DOHH2 (cell line): Measurements from ENCODE around the gene WWOX.

Source experiments
- H3F3A ChIP-seq: fragments of 200-600 bp; sonication (generic), shearing (Covaris generic); 2 replicates; pipeline ENCODE4 v1.6.0; 2016; ENCODE audit warnings: antibody characterized with exemption, mild to moderate bottlenecking; ENCODE audit not compliant: control insufficient read depth, insufficient read depth
- H3K27ac ChIP-seq: fragments of 200-600 bp; sonication (generic); 2 replicates; pipeline ENCODE4 v1.5.1; 2014; ENCODE audit warnings: low read depth, mild to moderate bottlenecking, low read length, moderate library complexity
- H3K27me3 ChIP-seq: fragments of 200-600 bp; sonication (generic); 2 replicates; pipeline ENCODE4 v1.6.1; 2014; ENCODE audit warnings: mild to moderate bottlenecking, low read length, mixed read lengths; ENCODE audit not compliant: control insufficient read depth
- H3K36me3 ChIP-seq: fragments of 200-600 bp; sonication (generic); 2 replicates; pipeline ENCODE4 v1.6.1; 2014; ENCODE audit warnings: mild to moderate bottlenecking, low read length, moderate library complexity, mixed read lengths; ENCODE audit not compliant: control insufficient read depth
- H3K4me1 ChIP-seq: fragments of 200-600 bp; sonication (generic); 2 replicates; pipeline ENCODE4 v1.6.1; 2014; ENCODE audit warnings: mild to moderate bottlenecking, low read length, mixed read lengths; ENCODE audit not compliant: control insufficient read depth
- H3K4me2 ChIP-seq: fragments of 200-600 bp; sonication (generic); 2 replicates; pipeline ENCODE4 v1.6.0; 2014; ENCODE audit warnings: mild to moderate bottlenecking, low read length, moderate library complexity
- H3K4me3 ChIP-seq: fragments of 200-600 bp; sonication (generic); 2 replicates; pipeline ENCODE4 v1.5.1; 2014; ENCODE audit warnings: mild to moderate bottlenecking, low read length, mixed read lengths
- H3K79me2 ChIP-seq: fragments of 200-600 bp; sonication (generic); 2 replicates; pipeline ENCODE4 v1.6.1; 2014; ENCODE audit warnings: mild to moderate bottlenecking, low read length, mixed read lengths; ENCODE audit not compliant: control insufficient read depth
- H3K9me2 ChIP-seq: fragments of 200-600 bp; sonication (generic); replicated peaks from 2 replicates; pipeline ENCODE4 v1.6.1; 2014; ENCODE audit warnings: mild to moderate bottlenecking, low read length, mixed read lengths; ENCODE audit not compliant: control insufficient read depth
- H3K9me3 ChIP-seq: fragments of 200-600 bp; sonication (generic); 2 replicates; pipeline ENCODE4 v1.6.1; 2014; ENCODE audit warnings: antibody characterized with exemption, low read length, mixed read lengths; ENCODE audit not compliant: control insufficient read depth, insufficient read depth
- H4K20me1 ChIP-seq: fragments of 200-600 bp; sonication (generic); 2 replicates; pipeline ENCODE4 v1.6.0; 2014; ENCODE audit warnings: low read depth, mild to moderate bottlenecking, antibody characterized with exemption, low read length, moderate library complexity; ENCODE audit not compliant: control insufficient read depth, insufficient read depth
- CTCF ChIP-seq: fragments of 200-600 bp; sonication (generic); IDR thresholded peaks from one replicate; pipeline ENCODE4 v1.5.1; 2014; ENCODE audit warnings: antibody characterized with exemption, mild to moderate bottlenecking, low read depth, low read length; ENCODE audit not compliant: poor library complexity, severe bottlenecking
- EZH2phosphoT487 ChIP-seq: fragments of 200-600 bp; sonication (generic); IDR thresholded peaks from 2 replicates; pipeline ENCODE4 v1.6.1; 2017; ENCODE audit warnings: borderline replicate concordance, mild to moderate bottlenecking, antibody characterized with exemption, low read length, moderate library complexity, mixed read lengths

The WWOX gene

GRCh38 chr16:78363843-78364555 is 264.5 kb downstream of the WWOX start:
- H4K20me1 ChIP-seq: no peaks in the 10 kb centered on the region
- no peaks in the 10 kb centered on the region; the same call in 1 of the 2 replicates for H3K4me1 ChIP-seq
- H3F3A ChIP-seq: no peaks in the 10 kb centered on the region
- H3K27ac ChIP-seq: no peak overlapping the region
- H3K27me3 ChIP-seq: no peaks in the 10 kb centered on the region
- H3K79me2 ChIP-seq: no peaks in the 10 kb centered on the region
- no peaks in the 10 kb centered on the region for H3K9me2 ChIP-seq
- H3K4me3 ChIP-seq: no peak overlapping the region
- no peaks in the 10 kb centered on the region for H3K9me3 ChIP-seq
- no peak for TF ChIP-seq EZH2phosphoT487
- no peaks in the 10 kb centered on the region for H3K36me3 ChIP-seq
- H3K4me2 ChIP-seq: no peak overlapping the region

- Histone ChIP-seq H4K20me1 (no peaks in the 10 kb centered on the region), H3F3A (no peaks in the 10 kb centered on the region), H3K27ac (no peak overlapping the region), H3K4me3 (no peak overlapping the region), H3K36me3 (no peaks in the 10 kb centered on the region), H3K4me2 (no peak overlapping the region), H3K9me2 (no peaks in the 10 kb centered on the region), H3K9me3 (no peaks in the 10 kb centered on the region), H3K4me1 (no peaks in the 10 kb centered on the region; the same call in 1 of the 2 replicates), H3K79me2 (no peaks in the 10 kb centered on the region), H3K27me3 (no peaks in the 10 kb centered on the region)
- TF ChIP-seq EZH2phosphoT487: no peak
- TF ChIP-seq CTCF: no peak
These were observed 265.1 kb downstream of the WWOX start for GRCh38 chr16:78364556-78364880.

- Histone ChIP-seq H3K4me1 (no peaks in the 10 kb centered on the region; the same call in 1 of the 2 replicates), H3K9me3 (no peaks in the 10 kb centered on the region), H3K9me2 (no peaks in the 10 kb centered on the region), H3K36me3 (no peaks in the 10 kb centered on the region), H3K27ac (no peak overlapping the region), H4K20me1 (no peaks in the 10 kb centered on the region), H3K4me3 (no peak overlapping the region), H3K79me2 (no peaks in the 10 kb centered on the region), H3F3A (no peaks in the 10 kb centered on the region), H3K27me3 (no peaks in the 10 kb centered on the region), H3K4me2 (no peak overlapping the region)
- no peak for TF ChIP-seq EZH2phosphoT487
- TF ChIP-seq CTCF: no peak
These were observed 265.9 kb downstream of the WWOX start for GRCh38 chr16:78365366-78365765.
